GM19035 (cell line): Measurements from ENCODE around the gene PTGFR.

Experiments
- ATAC-seq: cut with Tn5 transposase; IDR thresholded peaks from one replicate; pipeline ENCODE4 v1.9.1; 2021; ENCODE audit not compliant: unreplicated experiment

PTGFR gene

GRCh38 chr1:78490861-78491450, at the start of gene PTGFR:
Gene PTGFR (plus strand): TSS chr1:78490974. CDS start chr1:78492744, 1,770 bp downstream.
- ATAC-seq: no peak

GRCh38 chr1:78441921-78442320, 48.9 kb upstream of the PTGFR start:
- no peak for ATAC-seq

- ATAC-seq: no peak
Measured at GRCh38 chr1:78447086-78447485, 43.7 kb upstream of the PTGFR start.

GRCh38 chr1:78464449-78464891, 26.3 kb upstream of the PTGFR start:
- no peak for ATAC-seq

- ATAC-seq: no peak
Measured at GRCh38 chr1:78465143-78465542, 25.6 kb upstream of the PTGFR start.

- no peak for ATAC-seq
Measured at GRCh38 chr1:78468521-78468920, 22.3 kb upstream of the PTGFR start.

- ATAC-seq: no peak
Measured at GRCh38 chr1:78469576-78469975, 21.2 kb upstream of the PTGFR start.

GRCh38 chr1:78471890-78472620, 18.7 kb upstream of the PTGFR start:
- ATAC-seq: no peak

- no peak for ATAC-seq
Measured at GRCh38 chr1:78472851-78473496, 17.8 kb upstream of the PTGFR start.

GRCh38 chr1:78474092-78474491, 16.7 kb upstream of the PTGFR start:
- ATAC-seq: no peak

GRCh38 chr1:78475888-78476610, 14.7 kb upstream of the PTGFR start:
- ATAC-seq: no peak

- no peak for ATAC-seq
Measured at GRCh38 chr1:78483903-78484302, 6.9 kb upstream of the PTGFR start.

- ATAC-seq: no peak
Measured at GRCh38 chr1:78491451-78492071, 787 bp downstream of the PTGFR start.

GRCh38 chr1:78492386-78492950, 1.7 kb downstream of the PTGFR start:
- no peak for ATAC-seq

GRCh38 chr1:78493451-78493850, 2.7 kb downstream of the PTGFR start:
- no peak for ATAC-seq

- no peak for ATAC-seq
Measured at GRCh38 chr1:78497201-78497600, 6.4 kb downstream of the PTGFR start.

- no peak for ATAC-seq
Measured at GRCh38 chr1:78500529-78500928, 9.8 kb downstream of the PTGFR start.

GRCh38 chr1:78501203-78501602, 10.4 kb downstream of the PTGFR start:
- no peak for ATAC-seq

GRCh38 chr1:78511334-78511733, 20.6 kb downstream of the PTGFR start:
- ATAC-seq: no peak

- no peak for ATAC-seq
Measured at GRCh38 chr1:78516716-78517115, 25.9 kb downstream of the PTGFR start.

GRCh38 chr1:78519446-78519845, 28.7 kb downstream of the PTGFR start:
- no peak for ATAC-seq
